HepG2 (cell line): Measurements from ENCODE around the gene USP7. TPM values are rescaled to one million over a fixed set of nuclear protein-coding genes. Genes with fewer than 3 reads are reported as not detected.
A peak's percentile ranks its signal among the peaks of the same experiment; 100 is the strongest.

Experiments used
- ATAC-seq: fragments of 200-7000 bp; cut with Tn5 transposase; 3 replicates; pipeline ENCODE4 v1.9.1; 2020; ENCODE audit warnings: mild to moderate bottlenecking, moderate library complexity
- BruUV-seq: library from RNA; stranded (reverse); fragments of 400-500 nt; replicated peaks from 2 replicates; lab custom pipeline; 2021; lab: Mats Ljungman, UMichigan
- CTCF ChIA-PET: fragments of 300-600 bp; formaldehyde crosslinking; extraction: SDS; loops from one replicate; lab custom pipeline; 2021; ENCODE audit warnings: low total read pairs, inconsistent platforms, low intra/inter-chr PET ratio; lab: Yijun Ruan, JAX
- POLR2A ChIA-PET: fragments of 350-600 bp; sonication (Branson Sonifier 250); formaldehyde crosslinking; loops from one replicate; lab custom pipeline; 2020; ENCODE audit warnings: antibody characterized with exemption, inconsistent platforms; lab: Yijun Ruan, JAX
- DNase-seq: peaks from one replicate; pipeline ENCODE4 v3.0.0-alpha.2; 2015; ENCODE audit warnings: low spot score
- FAIRE-seq: peaks from 3 replicates; lab custom pipeline; 2011; peaks lifted over from hg19 to GRCh38; lab: Jason Lieb, UNC
- H2AFZ ChIP-seq: one replicate; pipeline ENCODE4 v1.6.1; 2011; ENCODE audit warnings: low read length, inconsistent platforms
- H3K27ac ChIP-seq: fragments of 300-600 bp; 3 replicates; pipeline ENCODE4 v1.8.0; 2011; ENCODE audit warnings: mixed run types, mild to moderate bottlenecking, mixed read lengths, low read length, inconsistent platforms; ENCODE audit not compliant: insufficient read depth; ENCODE audit errors: extremely low read length
- H3K27me3 ChIP-seq, 2 experiments: fragments of 200-600 bp in 1 of 2; 2 replicates in 1 of 2; 3 replicates in 1 of 2; pipeline versions ENCODE4 v1.6.0 to v1.8.0; 2011; ENCODE audit warnings: low read length in 2 of 2, mild to moderate bottlenecking in 2 of 2, moderate library complexity in 2 of 2, inconsistent platforms in 1 of 2; ENCODE audit not compliant: insufficient read depth in 2 of 2, control insufficient read depth in 1 of 2
- H3K36me3 ChIP-seq, 2 experiments: fragments of 200-600 bp in 1 of 2; replicated peaks in 1 of 2; 2 replicates in 1 of 2; 3 replicates in 1 of 2; pipeline versions ENCODE4 v1.5.1 to v1.8.0; 2011; ENCODE audit warnings: low read length in 2 of 2, inconsistent platforms in 1 of 2; ENCODE audit not compliant: insufficient read depth in 2 of 2, control insufficient read depth in 1 of 2
- H3K4me1 ChIP-seq: 2 replicates; pipeline ENCODE4 v1.5.1; 2012; ENCODE audit warnings: low read length, inconsistent platforms; ENCODE audit not compliant: insufficient read depth
- H3K4me2 ChIP-seq: 2 replicates; pipeline ENCODE4 v1.6.0; 2011; ENCODE audit warnings: low read depth, low read length, inconsistent platforms
- H3K4me3 ChIP-seq, 3 experiments: fragments of 200-600 bp in 1 of 3; sonication (generic), shearing (Covaris generic) in 1 of 3; replicated peaks in 1 of 3; 2 replicates each; pipeline ENCODE4 v1.5.1; 2011 to 2016; ENCODE audit warnings: low read length in 3 of 3, inconsistent platforms in 2 of 3, low read depth in 2 of 3, mild to moderate bottlenecking in 2 of 3, control low read depth in 1 of 3, mixed read lengths in 1 of 3; ENCODE audit not compliant: insufficient read depth in 1 of 3
- H3K79me2 ChIP-seq: one replicate; pipeline ENCODE4 v1.6.1; 2011; ENCODE audit warnings: low read length, inconsistent platforms; ENCODE audit not compliant: insufficient read depth
- H3K9ac ChIP-seq: 2 replicates; pipeline ENCODE4 v1.6.0; 2011; ENCODE audit warnings: mild to moderate bottlenecking, low read depth, low read length, inconsistent platforms; ENCODE audit not compliant: insufficient read depth
- H3K9me3 ChIP-seq: 2 replicates; pipeline ENCODE4 v1.5.1; 2012; ENCODE audit warnings: mild to moderate bottlenecking, low read length
- H4K20me1 ChIP-seq: 2 replicates; pipeline ENCODE4 v1.6.0; 2011; ENCODE audit warnings: inconsistent platforms, mild to moderate bottlenecking, low read length, moderate library complexity; ENCODE audit not compliant: insufficient read depth
- AKAP8 ChIP-seq: sonication (generic); formaldehyde crosslinking; IDR thresholded peaks from 2 replicates; pipeline ENCODE4 v1.5.1; 2020; ENCODE audit warnings: mild to moderate bottlenecking, missing genetic modification reagents
- BRCA1 ChIP-seq: sonication (generic); formaldehyde crosslinking; IDR thresholded peaks from 2 replicates; pipeline ENCODE4 v1.4.0; 2020; ENCODE audit warnings: missing genetic modification reagents
- CHD2 ChIP-seq: IDR thresholded peaks from 2 replicates; pipeline ENCODE4 v1.6.1; 2011; ENCODE audit warnings: low read depth, low read length, improper control_type of control experiment
- MED1 ChIP-seq: sonication (generic); formaldehyde crosslinking; IDR thresholded peaks from 2 replicates; pipeline ENCODE4 v1.4.0; 2020; ENCODE audit warnings: missing genetic modification reagents
- MTA1 ChIP-seq: sonication (generic); formaldehyde crosslinking; IDR thresholded peaks from 2 replicates; pipeline ENCODE4 v1.4.0; 2020; ENCODE audit warnings: missing genetic modification reagents, mild to moderate bottlenecking, borderline replicate concordance
- PAF1 ChIP-seq: IDR thresholded peaks from 2 replicates; pipeline ENCODE4 v1.6.1; 2016; ENCODE audit warnings: missing genetic modification reagents, missing compliant biosample characterization
- PHF20 ChIP-seq: sonication (generic); formaldehyde crosslinking; IDR thresholded peaks from 2 replicates; pipeline ENCODE4 v1.5.0; 2020; ENCODE audit warnings: mild to moderate bottlenecking, missing genetic modification reagents
- SALL1 ChIP-seq: sonication (generic); formaldehyde crosslinking; IDR thresholded peaks from 2 replicates; pipeline ENCODE4 v1.8.0; 2022; ENCODE audit warnings: mild to moderate bottlenecking, missing genetic modification reagents
- SP1 ChIP-seq, 2 experiments: fragments of 450-650 bp in 1 of 2; sonication (generic) in 1 of 2; formaldehyde crosslinking in 1 of 2; IDR thresholded peaks; 2 replicates each; pipeline versions ENCODE4 v1.4.0 to v1.6.1; 2016 to 2020; ENCODE audit warnings: missing genetic modification reagents in 1 of 2
- TEF ChIP-seq: sonication (generic); formaldehyde crosslinking; IDR thresholded peaks from 2 replicates; pipeline ENCODE4 v1.5.0; 2020; ENCODE audit warnings: missing genetic modification reagents
- ZBTB7B ChIP-seq: sonication (generic); formaldehyde crosslinking; IDR thresholded peaks from 2 replicates; pipeline ENCODE4 v1.4.0; 2020; ENCODE audit warnings: missing genetic modification reagents
- ZC3H13 ChIP-seq: sonication (generic); formaldehyde crosslinking; IDR thresholded peaks from 2 replicates; pipeline ENCODE4 v1.8.1; 2023; ENCODE audit warnings: mild to moderate bottlenecking, missing genetic modification reagents, moderate library complexity
- ZFX ChIP-seq: sonication (generic); formaldehyde crosslinking; IDR thresholded peaks from 2 replicates; pipeline ENCODE4 v1.4.0; 2020; ENCODE audit warnings: mild to moderate bottlenecking, low read depth, missing genetic modification reagents, moderate library complexity
- ZNF282 ChIP-seq: fragments of 450-650 bp; IDR thresholded peaks from 2 replicates; pipeline ENCODE4 v1.6.1; 2018; ENCODE audit not compliant: partially characterized antibody
- ZNF501 ChIP-seq: sonication (generic); formaldehyde crosslinking; IDR thresholded peaks from 2 replicates; pipeline ENCODE4 v1.5.1; 2020; ENCODE audit warnings: mild to moderate bottlenecking, moderate library complexity, missing genetic modification reagents
- ZNF543 ChIP-seq: sonication (generic); formaldehyde crosslinking; IDR thresholded peaks from 2 replicates; pipeline ENCODE4 v1.4.0; 2020; ENCODE audit warnings: mild to moderate bottlenecking, missing genetic modification reagents
- ZSCAN25 ChIP-seq: sonication (generic); formaldehyde crosslinking; IDR thresholded peaks from 2 replicates; pipeline ENCODE4 v1.8.0; 2022; ENCODE audit warnings: mild to moderate bottlenecking, missing genetic modification reagents
- WGBS: methylation state at CpG from one replicate; pipeline ENCODE4 v1.1.6; 2017; ENCODE audit warnings: low lambda C conversion rate; 5-methylcytosine and 5-hydroxymethylcytosine counted together
- in situ Hi-C: cut with HindIII; loops from 2 replicates; pipeline ENCODE4 v1.10.0; 2017; ENCODE audit warnings: low pct_unique_long_range_greater_than_20kb; ENCODE audit not compliant: extremely low pct_ligation_motif_present
- intact Hi-C: fragments of 100-400 bp; cut with micrococcal nuclease; formaldehyde crosslinking; loops from one replicate; pipeline ENCODE4 v1.10.0; 2022; ENCODE audit not compliant: unreplicated experiment
- polyA plus RNA-seq, 8 experiments: library from polyadenylated mRNA; depleted of rRNA in 3 of 8; stranded (reverse) in 7 of 8; unstranded in 1 of 8; fragments of >200 nt; fragmentation: Illumina TruSeq in 4 of 8; extraction: Trizol in 4 of 8; gene quantifications; 2 replicates each; pipeline versions ENCODE4 v1.2.1 to v1.2.3, GENCODE V29; 2011 to 2016; ENCODE audit warnings: low read depth in 4 of 8, missing spikeins in 1 of 8, mixed read lengths in 1 of 8; ENCODE audit not compliant: insufficient read depth in 1 of 8
- total RNA-seq, 5 experiments: library from RNA; depleted of rRNA; stranded (reverse); fragments of >200 nt; fragmentation: Illumina TruSeq; extraction: Trizol; gene quantifications; 2 replicates each; pipeline ENCODE4 v1.2.3, GENCODE V29; 2016; ENCODE audit warnings: low read depth in 1 of 5

Gene USP7
- total and polyA plus RNA-seq, 2 of the 13 experiments (the other 11 are each of a cell fraction or from before 2014, with no cell fraction given), result 52.5 to 173 TPM

GRCh38 chr16:8889893-8890548 lies 73.7 kb downstream of the USP7 start:
- Histone ChIP-seq H4K20me1 (no peaks in the 10 kb centered on the region), H3K36me3 (peaks cover 43 to 45% of the 10 kb centered on the region in 2 experiments), H3K4me1 (peaks cover 18% of the 10 kb centered on the region), H3K4me3 (no peak overlapping the region), H2AFZ (no peak overlapping the region), H3K4me2 (no peak overlapping the region), H3K27ac (no peak overlapping the region), H3K79me2 (no peaks in the 10 kb centered on the region), H3K9ac (no peak overlapping the region), H3K9me3 (no peaks in the 10 kb centered on the region), H3K27me3 (no peaks in the 10 kb centered on the region)
- no peak for DNase-seq
- no peak for ATAC-seq
- no TSS peak for BruUV-seq
- TF ChIP-seq ZBTB7B (CRISPR knock-in tag) (0 out of 2 replicates have a peak, but pooled peaks have one; percentile 13), PAF1 (peak; percentile 60; the same call in 1 of the 2 replicates), CHD2 (peak; percentile 7; the same call in 1 of the 2 replicates), BRCA1 (CRISPR knock-in tag) (no peak), ZNF282 (no peak), TEF (no peak), PHF20 (CRISPR knock-in tag) (0 out of 2 replicates have a peak, but pooled peaks have one; percentile 10), AKAP8 (peak; percentile 59; the same call in 1 of the 2 replicates), SALL1 (CRISPR knock-in tag) (0 out of 2 replicates have a peak, but pooled peaks have one; percentile 25), MTA1 (CRISPR knock-in tag) (0 out of 2 replicates have a peak, but pooled peaks have one; percentile 36), ZC3H13 (CRISPR knock-in tag) (peak; percentile 50; the same call in 1 of the 2 replicates), ZFX (CRISPR knock-in tag) (0 out of 2 replicates have a peak, but pooled peaks have one; percentile 10), SP1 (IDR thresholded peaks at IDR 0.05) (no peak), SP1 (CRISPR knock-in tag; IDR thresholded peaks at IDR 0.05) (0 out of 2 replicates have a peak, but pooled peaks have one; percentile 20), ZSCAN25 (CRISPR knock-in tag) (0 out of 2 replicates have a peak, but pooled peaks have one; percentile 26), ZNF543 (CRISPR knock-in tag) (0 out of 2 replicates have a peak, but pooled peaks have one; percentile 13), MED1 (CRISPR knock-in tag) (no peak), ZNF501 (peak; percentile 30; the same call in 1 of the 2 replicates)
- no peak for FAIRE-seq
- ChIA-PET CTCF (no interaction called here), POLR2A (interaction anchor here (1.7 to 14.5 kb wide), 2 partner anchors 22 to 119 kb away, joined by 4 to 235 read pairs; partner anchors contain the start of gene CARHSP1)
- in situ Hi-C loops, result loop anchor here (25.0 kb wide), 1 partner anchor 228 kb away; the partner anchor contains the start of gene ABAT
- intact Hi-C loops, result no loop called here
- WGBS, result 93% methylated on average over 14 of the region's 14 CpGs
